Activated CD4-positive, CD25-positive, alpha-beta regulatory T cell treated with anti-CD3 and anti-CD28 coated beads, Interleukin-2, amount 50 U/mL, for 72 hours (primary cell): ENCODE results near the gene CLIP3.
"Not testable (repeated sequence)": the region's sequence is repeated elsewhere in the genome, so short reads cannot be mapped to it uniquely, and the experiment has no call there.

ENCODE experiments used
- DNase-seq: peaks from one replicate; pipeline ENCODE4 v3.0.0; 2021

CLIP3 gene

DNA sequence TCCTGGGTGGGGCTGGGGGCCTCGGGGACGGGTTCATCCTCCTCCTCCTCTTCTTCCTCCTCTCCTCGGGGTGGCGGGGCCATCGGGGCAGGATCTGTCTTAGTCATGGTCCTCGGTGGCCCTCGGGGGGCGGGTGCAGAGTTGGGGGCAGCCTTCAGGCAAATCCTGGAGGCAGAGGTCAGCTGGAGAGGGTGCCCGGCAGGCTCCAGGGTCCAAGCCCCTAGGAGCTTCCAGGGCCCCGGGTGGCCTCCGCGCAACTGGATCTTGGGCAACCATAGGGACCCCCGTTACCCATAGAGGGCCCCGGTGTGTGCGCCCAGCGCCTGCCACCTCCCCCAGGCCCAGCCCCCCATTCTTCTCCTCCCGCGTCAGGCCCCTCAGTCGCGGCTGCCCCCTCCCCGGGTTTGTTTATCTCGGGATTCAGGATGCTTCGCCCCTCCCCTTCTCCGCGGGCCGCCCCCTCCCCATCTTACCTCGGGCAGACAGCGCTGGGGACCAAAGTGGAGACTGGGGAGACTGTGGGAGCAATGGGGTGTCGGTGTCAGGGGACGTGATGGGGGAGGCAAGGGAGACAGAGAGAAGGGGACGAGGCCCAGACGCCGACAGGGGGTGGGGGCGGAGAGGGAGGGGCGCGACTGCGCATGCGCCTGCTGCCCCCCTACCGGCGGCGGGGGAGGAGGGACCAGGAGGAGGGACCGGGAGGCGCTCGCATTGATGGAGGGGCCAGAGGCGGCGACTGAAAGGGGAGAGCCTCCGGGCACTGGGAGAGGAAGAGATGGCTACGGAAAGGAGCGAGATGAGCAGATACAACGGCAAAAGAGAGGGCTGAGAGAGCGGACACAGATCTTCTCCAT lies at the start of gene CLIP3:
CLIP3 (minus strand) TSS at position 623 of the 854 bp plus-strand sequence; CDS start at position 107, 516 bp downstream.
- peak; percentile 47 for DNase-seq

DNA sequence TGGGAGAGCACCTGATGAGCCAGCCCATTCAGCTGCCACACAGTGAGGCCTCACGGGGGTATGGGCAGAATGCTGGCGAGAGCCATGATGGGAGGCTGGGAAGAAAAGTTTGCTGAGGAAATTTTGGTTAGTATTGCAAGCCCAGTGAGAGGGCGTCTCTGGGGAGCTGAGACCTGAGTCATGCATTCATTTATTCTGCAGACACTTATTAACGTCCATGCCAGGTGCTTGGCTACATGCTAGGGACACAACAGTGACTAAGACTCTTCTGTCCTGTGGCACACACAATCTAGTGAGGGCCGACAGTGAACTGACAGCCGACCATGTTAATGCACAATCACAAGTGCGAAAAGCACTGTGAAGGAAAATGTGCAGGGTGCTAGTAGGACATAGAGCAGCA lies 49.2 kb upstream of the CLIP3 start:
- no peak for DNase-seq

DNA sequence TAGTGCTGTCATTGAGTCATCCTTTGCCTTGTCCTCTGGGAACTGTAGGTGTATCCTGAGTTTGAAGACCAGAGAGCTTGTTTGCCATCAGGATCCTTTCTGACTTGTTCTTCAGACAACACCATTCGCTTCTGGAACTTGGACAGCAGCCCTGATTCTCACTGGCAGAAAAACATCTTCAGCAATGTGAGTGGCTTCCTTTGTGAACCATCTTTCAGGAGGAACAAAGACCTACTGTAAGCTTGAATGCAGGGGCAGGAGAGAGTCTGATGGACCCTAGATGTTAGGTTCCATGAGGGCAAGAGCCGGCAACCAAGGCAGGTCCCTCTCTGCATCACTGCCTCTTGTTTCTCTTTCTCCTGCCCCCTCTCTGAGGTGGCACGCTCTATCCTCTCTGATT lies 48.7 kb upstream of the CLIP3 start:
- no peak for DNase-seq

DNA sequence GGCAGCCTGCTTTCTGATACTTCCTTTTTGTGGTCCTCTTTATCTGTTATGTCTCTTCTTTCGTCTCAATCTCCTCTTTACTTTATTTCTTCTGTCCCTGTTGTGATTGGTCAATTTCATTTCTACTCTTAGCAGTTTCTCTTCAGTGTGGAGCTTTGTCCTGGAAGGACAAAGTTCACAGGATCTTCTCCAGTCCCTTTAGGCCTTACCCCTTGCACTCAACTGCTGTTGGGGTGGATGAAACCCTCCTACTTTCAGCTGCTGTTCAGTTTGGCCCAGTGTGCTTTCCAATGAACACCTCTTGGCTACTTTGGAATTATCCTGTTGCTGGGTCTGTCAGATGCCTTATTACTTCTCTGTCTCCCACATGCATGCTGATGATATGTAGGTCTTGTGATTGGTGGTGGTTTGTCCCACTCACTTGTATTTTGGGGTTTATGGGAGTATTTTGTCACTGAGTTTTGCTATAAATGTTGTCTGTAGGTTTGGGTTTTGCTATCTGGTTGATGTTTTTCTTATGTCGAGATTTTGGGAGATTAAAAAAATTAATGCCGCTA lies 46.8 kb upstream of the CLIP3 start:
- DNase-seq = no peak

GRCh38 chr19:36073121-36073876 lies 40.6 kb upstream of the CLIP3 start:
- no peak for DNase-seq

DNA sequence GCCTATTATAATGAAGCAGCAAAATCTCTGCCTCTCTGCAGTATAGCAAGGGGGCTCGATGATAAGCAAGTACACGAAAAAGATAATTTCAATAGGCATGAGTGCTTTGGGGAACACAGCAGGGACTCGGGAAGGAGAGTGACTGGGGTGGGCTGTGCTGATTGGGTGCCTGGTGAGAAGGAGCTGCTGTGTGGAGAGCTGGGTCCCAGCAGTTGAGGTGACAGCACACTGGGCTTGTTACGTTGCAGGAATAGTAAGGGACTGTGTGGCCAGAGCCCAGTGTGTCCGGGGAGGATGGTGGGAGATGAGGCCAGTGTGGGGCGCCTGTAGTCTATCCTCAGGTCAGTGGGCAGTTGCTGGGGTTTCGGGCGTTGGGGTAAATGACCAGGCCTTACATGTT lies 39.4 kb upstream of the CLIP3 start:
- DNase-seq = no peak

GRCh38 chr19:36068810-36069499 lies 36.3 kb upstream of the CLIP3 start:
- DNase-seq = not testable (repeated sequence)

- DNase-seq = no peak
Measured at GRCh38 chr19:36067681-36068080, 35.0 kb upstream of the CLIP3 start.

DNA sequence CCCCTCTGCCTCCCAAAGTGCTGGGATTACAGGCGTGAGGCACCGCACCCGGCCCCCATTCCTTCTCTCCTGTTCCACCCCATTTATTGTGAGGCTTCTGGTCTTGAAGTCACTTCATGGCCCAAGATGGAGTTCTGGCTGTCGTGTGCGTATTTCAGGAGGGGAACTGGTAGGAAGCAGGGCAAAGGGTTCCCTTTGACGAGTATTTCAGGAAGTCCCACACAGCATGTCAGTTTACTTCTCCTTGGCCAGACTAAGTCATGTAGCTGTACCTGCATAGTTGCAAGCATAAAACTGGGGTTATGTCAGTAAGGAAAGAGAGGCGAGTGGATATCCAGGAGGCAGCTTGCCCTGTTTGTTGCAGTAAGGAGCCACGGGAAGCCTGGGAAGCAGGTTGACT lies 32.2 kb upstream of the CLIP3 start:
- no peak for DNase-seq

DNA sequence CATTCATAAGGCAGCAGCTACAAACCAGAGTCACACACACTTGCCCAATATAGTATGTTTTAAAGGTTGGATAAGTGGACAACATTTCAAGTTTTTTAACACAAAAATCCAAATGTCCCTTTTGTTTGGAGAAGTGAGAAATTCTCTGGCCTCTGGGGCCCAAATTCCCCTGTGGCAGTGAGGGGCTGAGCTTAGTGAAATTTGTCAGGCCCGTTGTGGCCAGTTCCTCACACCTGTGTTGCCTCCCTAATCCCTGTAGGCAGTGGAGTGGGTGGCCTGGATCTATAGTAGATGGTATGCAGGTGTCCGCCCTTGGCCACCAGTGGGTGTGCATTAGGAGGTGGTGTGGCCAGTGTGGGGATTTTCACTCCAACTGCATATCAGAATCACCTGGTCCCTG lies 28.7 kb upstream of the CLIP3 start:
- DNase-seq = no peak

- DNase-seq = no peak
Measured at GRCh38 chr19:36060430-36060829, 27.8 kb upstream of the CLIP3 start.

DNA sequence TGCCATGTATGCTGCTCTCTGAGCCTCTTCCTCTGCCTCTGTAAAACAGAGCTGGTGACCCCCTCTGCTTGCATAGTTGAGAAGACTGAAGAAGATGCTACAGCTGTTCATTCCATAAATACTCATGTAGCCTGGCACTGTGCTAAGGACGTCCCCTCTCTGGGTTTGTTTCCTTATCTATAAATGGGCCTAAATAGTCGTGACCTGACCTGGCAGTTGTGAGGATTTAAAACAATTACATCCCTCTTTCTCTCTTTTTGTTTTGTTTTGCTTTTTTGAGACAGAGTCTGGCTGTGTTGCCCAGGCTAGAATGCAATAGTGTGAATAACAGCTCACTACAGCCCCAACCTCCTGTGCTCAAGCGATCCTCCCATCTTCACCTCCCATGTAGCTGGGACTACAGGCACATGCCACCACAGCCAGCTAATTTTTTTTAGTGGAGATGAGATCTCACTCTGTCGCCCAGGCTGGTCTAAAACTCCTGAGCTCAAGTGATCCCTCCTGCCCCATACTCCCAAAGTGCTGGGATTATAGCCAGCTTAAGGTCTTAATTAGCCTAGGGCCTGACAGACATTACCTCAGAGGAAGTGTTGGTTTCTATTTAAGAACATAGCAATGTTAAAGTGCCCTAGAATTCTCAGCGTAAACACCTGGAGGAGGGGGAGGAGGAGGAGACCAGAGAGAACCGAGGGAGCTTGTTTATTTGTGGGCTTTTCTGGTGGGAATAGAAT lies 26.7 kb upstream of the CLIP3 start:
- no peak for DNase-seq

- no peak for DNase-seq
Measured at GRCh38 chr19:36058481-36059179, 26.0 kb upstream of the CLIP3 start.

GRCh38 chr19:36054733-36055686 lies 22.3 kb upstream of the CLIP3 start, which contains the start of gene WDR62:
Gene WDR62, plus strand, starts transcription at chr19:36054897. Its CDS starts 75 bp downstream, at chr19:36054972.
- DNase-seq = peak; percentile 96

GRCh38 chr19:36054119-36054732 lies 21.6 kb upstream of the CLIP3 start, which contains the start of gene THAP8:
Gene THAP8, minus strand, starts transcription at chr19:36054285. Its CDS starts 68 bp downstream, at chr19:36054217.
- peak; percentile 99 for DNase-seq

DNA sequence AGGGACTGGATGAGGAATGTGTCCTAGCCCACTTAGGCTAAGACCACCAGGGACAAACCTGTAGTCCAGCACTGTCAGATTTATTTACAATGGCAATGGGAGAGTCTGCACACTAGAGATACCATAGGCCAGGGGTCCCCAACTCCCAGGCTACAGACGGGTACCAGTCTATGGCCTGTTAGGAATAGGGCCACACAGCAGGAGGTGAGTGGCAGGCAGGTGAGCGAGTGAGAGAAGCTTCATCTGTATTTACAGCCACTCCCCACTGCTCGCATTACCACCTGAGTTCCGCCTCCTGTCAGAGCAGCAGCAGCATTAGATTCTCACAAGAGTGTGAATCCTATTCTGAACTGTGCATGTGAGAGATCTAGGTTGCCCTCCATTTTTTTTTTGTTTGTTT lies 19.0 kb upstream of the CLIP3 start:
- DNase-seq = no peak

GRCh38 chr19:36051236-36051635 lies 18.6 kb upstream of the CLIP3 start:
- DNase-seq = no peak

GRCh38 chr19:36049080-36049698 lies 16.5 kb upstream of the CLIP3 start:
- no peak for DNase-seq

GRCh38 chr19:36047835-36048234 lies 15.2 kb upstream of the CLIP3 start:
- DNase-seq = no peak
